DOHH2 (cell line): ENCODE data around the gene CHP2.
"Not testable (repeated sequence)": the region's sequence is repeated elsewhere in the genome, so short reads cannot be mapped to it uniquely, and the experiment has no call there.

ENCODE experiments used
- H3F3A ChIP-seq: fragments of 200-600 bp; sonication (generic), shearing (Covaris generic); 2 replicates; pipeline ENCODE4 v1.6.0; 2016; ENCODE audit warnings: antibody characterized with exemption, mild to moderate bottlenecking; ENCODE audit not compliant: control insufficient read depth, insufficient read depth
- H3K27ac ChIP-seq: fragments of 200-600 bp; sonication (generic); 2 replicates; pipeline ENCODE4 v1.5.1; 2014; ENCODE audit warnings: low read depth, mild to moderate bottlenecking, low read length, moderate library complexity
- H3K27me3 ChIP-seq: fragments of 200-600 bp; sonication (generic); 2 replicates; pipeline ENCODE4 v1.6.1; 2014; ENCODE audit warnings: mild to moderate bottlenecking, low read length, mixed read lengths; ENCODE audit not compliant: control insufficient read depth
- H3K36me3 ChIP-seq: fragments of 200-600 bp; sonication (generic); 2 replicates; pipeline ENCODE4 v1.6.1; 2014; ENCODE audit warnings: mild to moderate bottlenecking, low read length, moderate library complexity, mixed read lengths; ENCODE audit not compliant: control insufficient read depth
- H3K4me1 ChIP-seq: fragments of 200-600 bp; sonication (generic); 2 replicates; pipeline ENCODE4 v1.6.1; 2014; ENCODE audit warnings: mild to moderate bottlenecking, low read length, mixed read lengths; ENCODE audit not compliant: control insufficient read depth
- H3K4me2 ChIP-seq: fragments of 200-600 bp; sonication (generic); 2 replicates; pipeline ENCODE4 v1.6.0; 2014; ENCODE audit warnings: mild to moderate bottlenecking, low read length, moderate library complexity
- H3K4me3 ChIP-seq: fragments of 200-600 bp; sonication (generic); 2 replicates; pipeline ENCODE4 v1.5.1; 2014; ENCODE audit warnings: mild to moderate bottlenecking, low read length, mixed read lengths
- H3K79me2 ChIP-seq: fragments of 200-600 bp; sonication (generic); 2 replicates; pipeline ENCODE4 v1.6.1; 2014; ENCODE audit warnings: mild to moderate bottlenecking, low read length, mixed read lengths; ENCODE audit not compliant: control insufficient read depth
- H3K9me2 ChIP-seq: fragments of 200-600 bp; sonication (generic); replicated peaks from 2 replicates; pipeline ENCODE4 v1.6.1; 2014; ENCODE audit warnings: mild to moderate bottlenecking, low read length, mixed read lengths; ENCODE audit not compliant: control insufficient read depth
- H3K9me3 ChIP-seq: fragments of 200-600 bp; sonication (generic); 2 replicates; pipeline ENCODE4 v1.6.1; 2014; ENCODE audit warnings: antibody characterized with exemption, low read length, mixed read lengths; ENCODE audit not compliant: control insufficient read depth, insufficient read depth
- H4K20me1 ChIP-seq: fragments of 200-600 bp; sonication (generic); 2 replicates; pipeline ENCODE4 v1.6.0; 2014; ENCODE audit warnings: low read depth, mild to moderate bottlenecking, antibody characterized with exemption, low read length, moderate library complexity; ENCODE audit not compliant: control insufficient read depth, insufficient read depth
- EZH2phosphoT487 ChIP-seq: fragments of 200-600 bp; sonication (generic); IDR thresholded peaks from 2 replicates; pipeline ENCODE4 v1.6.1; 2017; ENCODE audit warnings: borderline replicate concordance, mild to moderate bottlenecking, antibody characterized with exemption, low read length, moderate library complexity, mixed read lengths
- TF ChIP-seq, protein P1 (sequence below): fragments of 200-600 bp; sonication (generic); IDR thresholded peaks from one replicate; pipeline ENCODE4 v1.5.1; 2014; ENCODE audit warnings: antibody characterized with exemption, mild to moderate bottlenecking, low read depth, low read length; ENCODE audit not compliant: poor library complexity, severe bottlenecking

CHP2 gene

DNA sequence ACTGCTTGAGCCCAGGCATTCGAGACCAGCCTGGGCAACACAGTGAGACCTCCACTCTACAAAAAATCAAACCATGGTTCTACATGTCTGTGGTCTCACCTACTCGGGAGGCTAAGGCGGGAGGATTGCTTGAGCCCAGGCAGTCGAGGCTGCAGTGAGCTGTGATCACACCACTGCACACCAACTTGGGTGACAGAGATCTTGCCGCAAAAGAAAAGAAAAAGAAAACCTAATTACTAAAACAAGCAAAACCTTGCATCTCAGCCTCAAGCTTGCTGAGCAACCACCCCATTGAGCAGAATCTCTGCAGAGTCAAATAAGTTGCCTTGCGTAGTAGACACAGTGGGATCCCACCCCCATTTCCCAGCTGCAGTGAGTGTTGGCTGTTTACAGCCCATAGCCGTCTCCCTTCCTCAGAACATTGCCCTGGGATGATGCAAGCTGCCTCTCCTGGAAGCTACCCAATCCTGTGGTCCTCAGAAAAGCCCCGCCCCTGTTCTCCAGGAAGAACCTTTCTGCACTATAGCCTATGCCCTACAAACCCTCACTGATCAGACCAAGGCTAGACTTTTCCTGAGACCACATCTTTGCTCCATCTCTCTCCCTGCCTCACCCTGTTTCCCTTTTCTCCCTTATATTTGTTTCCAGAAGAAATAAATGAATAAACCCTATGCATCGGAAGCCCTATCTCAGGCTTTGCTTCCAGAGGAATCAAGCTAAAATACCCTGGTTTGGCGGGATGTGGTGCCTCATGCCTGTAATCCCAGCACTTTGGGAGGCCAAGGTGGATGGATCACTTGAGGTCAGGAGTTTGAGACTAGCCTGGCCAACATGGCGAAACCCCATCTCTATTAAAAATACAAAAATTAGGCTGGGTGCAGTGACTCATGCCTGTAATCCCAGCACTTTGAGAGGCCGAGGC, 25.1 kb upstream of the CHP2 start:
- Histone ChIP-seq H4K20me1 (no peaks in the 10 kb centered on the region), H3K36me3 (no peaks in the 10 kb centered on the region), H3K9me2 (no peaks in the 10 kb centered on the region), H3K4me1 (peaks cover 3% of the 10 kb centered on the region; the same call in 1 of the 2 replicates), H3K27ac (no peak overlapping the region), H3K27me3 (no peaks in the 10 kb centered on the region), H3K4me3 (no peak overlapping the region), H3K4me2 (no peak overlapping the region), H3K9me3 (no peaks in the 10 kb centered on the region), H3K79me2 (no peaks in the 10 kb centered on the region), H3F3A (no peaks in the 10 kb centered on the region)
- TF ChIP-seq EZH2phosphoT487 = no peak
- TF ChIP-seq, protein P1, sequence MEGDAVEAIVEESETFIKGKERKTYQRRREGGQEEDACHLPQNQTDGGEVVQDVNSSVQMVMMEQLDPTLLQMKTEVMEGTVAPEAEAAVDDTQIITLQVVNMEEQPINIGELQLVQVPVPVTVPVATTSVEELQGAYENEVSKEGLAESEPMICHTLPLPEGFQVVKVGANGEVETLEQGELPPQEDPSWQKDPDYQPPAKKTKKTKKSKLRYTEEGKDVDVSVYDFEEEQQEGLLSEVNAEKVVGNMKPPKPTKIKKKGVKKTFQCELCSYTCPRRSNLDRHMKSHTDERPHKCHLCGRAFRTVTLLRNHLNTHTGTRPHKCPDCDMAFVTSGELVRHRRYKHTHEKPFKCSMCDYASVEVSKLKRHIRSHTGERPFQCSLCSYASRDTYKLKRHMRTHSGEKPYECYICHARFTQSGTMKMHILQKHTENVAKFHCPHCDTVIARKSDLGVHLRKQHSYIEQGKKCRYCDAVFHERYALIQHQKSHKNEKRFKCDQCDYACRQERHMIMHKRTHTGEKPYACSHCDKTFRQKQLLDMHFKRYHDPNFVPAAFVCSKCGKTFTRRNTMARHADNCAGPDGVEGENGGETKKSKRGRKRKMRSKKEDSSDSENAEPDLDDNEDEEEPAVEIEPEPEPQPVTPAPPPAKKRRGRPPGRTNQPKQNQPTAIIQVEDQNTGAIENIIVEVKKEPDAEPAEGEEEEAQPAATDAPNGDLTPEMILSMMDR = no peak

DNA sequence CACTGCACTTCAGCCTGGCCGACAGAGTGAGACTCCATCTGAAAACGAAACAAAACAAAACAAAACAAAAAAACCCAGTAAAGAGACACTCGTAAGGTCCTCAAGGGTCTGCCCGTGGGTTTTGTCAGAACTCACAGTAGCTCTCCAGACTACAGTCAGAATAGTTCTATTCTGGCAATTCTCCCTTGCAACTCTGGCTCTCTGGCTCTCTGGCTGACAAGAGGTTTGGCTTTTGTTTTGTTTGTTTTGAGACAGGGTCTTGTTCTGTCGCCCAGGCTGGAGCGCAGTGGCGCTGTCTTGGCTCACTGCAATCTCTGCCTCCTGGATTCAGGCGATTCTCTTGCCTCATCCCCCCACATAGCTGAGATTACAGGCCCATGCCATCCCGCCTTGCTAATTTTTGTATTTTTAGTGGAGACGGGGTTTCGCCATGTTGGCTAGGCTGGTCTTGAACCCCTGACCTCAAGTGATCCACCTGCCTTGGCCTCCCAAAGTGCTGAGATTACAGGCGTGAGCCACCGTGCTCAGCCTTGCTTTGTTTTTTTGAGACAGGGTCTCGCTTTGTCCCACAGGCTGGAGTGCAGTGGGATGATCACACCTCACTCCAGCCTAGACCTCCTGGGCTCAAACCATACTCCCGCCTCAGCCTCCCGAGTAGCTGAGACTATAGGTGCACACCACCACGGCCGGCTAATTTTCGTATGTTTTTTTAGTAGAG, 20.5 kb upstream of the CHP2 start:
- H3K27ac ChIP-seq = no peak overlapping the region
- no peaks in the 10 kb centered on the region for H3K79me2 ChIP-seq
- H3K36me3 ChIP-seq = no peaks in the 10 kb centered on the region
- TF ChIP-seq, protein P1 = no peak
- no peak for TF ChIP-seq EZH2phosphoT487
- H3K4me2 ChIP-seq = no peak overlapping the region
- no peak overlapping the region for H3K4me3 ChIP-seq
- no peaks in the 10 kb centered on the region for H3K27me3 ChIP-seq
- no peaks in the 10 kb centered on the region for H3K9me3 ChIP-seq
- no peaks in the 10 kb centered on the region for H3K9me2 ChIP-seq
- 0 out of 2 replicates have a peak, but pooled peaks cover 2% of the 10 kb centered on the region for H3F3A ChIP-seq
- H3K4me1 ChIP-seq = peaks cover 4% of the 10 kb centered on the region
- H4K20me1 ChIP-seq = no peaks in the 10 kb centered on the region

DNA sequence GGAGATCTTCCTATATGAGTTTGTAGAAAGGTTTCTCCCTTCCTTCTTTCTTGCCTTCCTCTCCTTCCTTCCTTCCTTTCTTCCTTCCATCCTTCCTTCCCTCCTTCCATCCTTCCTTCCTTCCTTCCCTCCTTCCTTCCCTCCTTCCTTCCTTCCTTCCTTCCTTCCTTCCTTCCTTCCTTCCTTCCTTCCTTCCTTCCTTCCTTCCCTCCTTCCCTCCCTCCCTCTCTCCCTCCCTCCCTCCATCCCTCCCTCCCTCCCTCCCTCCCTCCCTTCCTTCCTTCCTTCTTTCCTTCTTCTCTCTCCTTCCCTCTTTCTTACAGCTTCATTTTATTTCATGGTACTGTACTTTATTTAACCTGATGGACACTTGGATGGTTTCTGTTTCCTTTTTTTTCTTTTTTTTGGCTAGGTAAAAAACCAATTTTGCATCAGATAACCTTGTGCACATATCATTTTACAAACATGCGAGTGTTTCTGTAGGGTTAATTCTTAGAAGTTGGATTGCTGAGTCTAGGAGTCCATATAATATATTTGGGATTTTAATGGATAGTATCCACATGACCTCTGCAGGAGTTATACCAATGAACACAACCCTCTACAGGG, 17.3 kb upstream of the CHP2 start:
- not testable (repeated sequence) for H3K79me2 ChIP-seq, H3K4me1 ChIP-seq, H4K20me1 ChIP-seq, H3K27ac ChIP-seq, H3K9me2 ChIP-seq, H3K36me3 ChIP-seq, H3K27me3 ChIP-seq, H3K4me2 ChIP-seq, H3K9me3 ChIP-seq, H3K4me3 ChIP-seq, H3F3A ChIP-seq
